Neural crest cell (in vitro differentiated cells): ENCODE results near the gene PPP1R9B. TPM values are rescaled to one million over a fixed set of nuclear protein-coding genes. Genes with fewer than 3 reads are reported as not detected.
A peak's percentile ranks its signal among the peaks of the same experiment; 100 is the strongest.

Experiments used
- DNase-seq: peaks from one replicate; pipeline ENCODE4 v3.0.0; 2021; ENCODE audit warnings: low read depth, mixed read lengths, low spot score
- H3K27ac Mint-ChIP-seq: one replicate; pipeline ENCODE4 v1.8.0; 2021; ENCODE audit warnings: mild to moderate bottlenecking, mixed read lengths; ENCODE audit not compliant: unreplicated experiment
- H3K27me3 Mint-ChIP-seq: 2 replicates; pipeline ENCODE4 v1.8.0; 2021; ENCODE audit warnings: low read depth, mild to moderate bottlenecking, mixed read lengths
- H3K36me3 Mint-ChIP-seq: 2 replicates; pipeline ENCODE4 v1.8.0; 2021; ENCODE audit warnings: low read depth, mild to moderate bottlenecking, mixed read lengths
- H3K4me1 Mint-ChIP-seq: 2 replicates; pipeline ENCODE4 v1.8.0; 2021; ENCODE audit warnings: mixed read lengths
- H3K4me3 Mint-ChIP-seq: one replicate; pipeline ENCODE4 v1.8.0; 2021; ENCODE audit warnings: mild to moderate bottlenecking, mixed read lengths
- H3K9me3 Mint-ChIP-seq: 2 replicates; pipeline ENCODE4 v1.8.0; 2021; ENCODE audit warnings: mixed read lengths
- CTCF ChIP-seq: fragments of 200-600 bp; sonication (generic); conservative IDR thresholded peaks from 2 replicates; pipeline ENCODE4 v1.5.0; 2021; ENCODE audit warnings: antibody characterized with exemption, mild to moderate bottlenecking
- total RNA-seq: library from RNA; stranded (reverse); gene quantifications from 2 replicates; pipeline ENCODE4 v1.2.1, GENCODE V29; 2021

Gene PPP1R9B
- total RNA-seq, 1 donor from 2014 or later, result 68.8 TPM

DNA sequence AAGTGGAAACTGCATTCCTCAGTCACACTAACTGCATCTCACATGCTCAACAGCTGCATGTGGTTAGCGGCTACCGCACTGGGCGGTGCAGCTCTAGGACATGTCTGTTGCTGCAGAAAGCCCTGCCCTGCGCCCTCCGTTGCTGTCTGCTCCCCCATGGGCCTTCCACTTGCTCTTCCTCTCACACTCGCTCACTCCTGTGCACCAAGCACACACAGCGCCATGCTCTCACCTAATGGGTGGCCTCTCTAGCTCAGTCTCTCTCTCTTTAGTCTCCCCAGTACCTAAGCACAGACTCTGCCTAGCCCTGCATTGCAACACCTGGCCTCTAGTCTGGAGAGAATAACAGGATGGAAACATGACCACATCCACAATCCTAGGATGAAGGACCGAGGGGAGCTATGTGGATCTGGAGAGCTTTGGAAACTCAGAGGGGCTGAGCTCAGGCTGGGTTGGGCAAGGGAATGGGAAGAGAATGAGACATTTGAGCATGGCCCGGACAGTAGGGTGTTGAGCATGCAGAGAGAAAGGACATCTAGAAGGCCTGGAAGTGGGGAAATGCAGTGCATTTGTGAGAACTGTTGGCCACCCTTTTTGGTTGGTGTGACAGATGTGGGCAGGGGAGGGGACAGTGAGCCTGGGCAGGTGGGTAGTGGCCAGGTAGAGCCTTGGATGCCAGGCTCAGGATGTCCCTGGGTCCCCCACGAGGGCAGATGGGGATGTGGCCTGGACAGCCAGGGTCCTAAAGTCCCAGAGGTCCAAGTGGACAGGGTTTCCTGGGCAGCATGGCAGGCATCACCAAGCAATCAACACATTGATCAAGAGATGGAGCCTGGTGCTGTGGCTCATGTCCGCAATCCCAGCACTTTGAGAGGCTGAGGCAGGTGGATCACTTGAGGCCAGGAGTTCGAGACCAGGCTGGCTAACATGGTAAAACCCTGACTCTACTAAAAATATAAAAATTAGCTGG lies 31.4 kb upstream of the PPP1R9B start:
- H3K4me3 Mint-ChIP-seq, result peak overlapping the region; percentile 11
- H3K4me1 Mint-ChIP-seq, result peaks cover 63% of the 10 kb centered on the region

DNA sequence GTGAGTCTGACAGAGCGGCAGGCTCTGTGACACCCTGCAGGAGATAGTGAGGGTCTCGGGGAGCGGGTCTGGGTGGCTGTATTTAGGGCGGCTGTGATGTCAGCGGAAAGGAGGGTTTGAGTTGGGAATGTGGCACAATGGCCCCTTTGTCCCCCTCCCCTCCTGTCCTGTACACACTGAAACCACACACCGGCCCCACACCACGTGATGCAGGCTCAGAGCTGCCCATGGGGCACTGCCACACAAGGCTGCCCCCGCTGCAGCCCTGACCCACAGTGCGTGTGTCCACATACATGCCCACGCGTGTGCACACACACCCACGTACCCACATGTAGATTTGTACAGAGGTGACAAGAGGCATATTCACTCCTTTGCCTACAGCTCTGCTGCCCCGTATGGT lies 30.7 kb upstream of the PPP1R9B start:
- Mint-ChIP-seq H3K4me1 (peaks cover 63% of the 10 kb centered on the region), H3K36me3 (no peaks in the 10 kb centered on the region), H3K9me3 (no peaks in the 10 kb centered on the region), H3K4me3 (peak overlapping the region; percentile 34), H3K27me3 (no peaks in the 10 kb centered on the region), H3K27ac (no peak overlapping the region)
- no peak for DNase-seq
- no peak for TF ChIP-seq CTCF

More for the DNA sequence above, 31.4 kb upstream of the PPP1R9B start:
- Mint-ChIP-seq H3K9me3 (no peaks in the 10 kb centered on the region), H3K27ac (no peak overlapping the region), H3K36me3 (no peaks in the 10 kb centered on the region), H3K27me3 (no peaks in the 10 kb centered on the region)
- TF ChIP-seq CTCF, result no peak
- no peak for DNase-seq

DNA sequence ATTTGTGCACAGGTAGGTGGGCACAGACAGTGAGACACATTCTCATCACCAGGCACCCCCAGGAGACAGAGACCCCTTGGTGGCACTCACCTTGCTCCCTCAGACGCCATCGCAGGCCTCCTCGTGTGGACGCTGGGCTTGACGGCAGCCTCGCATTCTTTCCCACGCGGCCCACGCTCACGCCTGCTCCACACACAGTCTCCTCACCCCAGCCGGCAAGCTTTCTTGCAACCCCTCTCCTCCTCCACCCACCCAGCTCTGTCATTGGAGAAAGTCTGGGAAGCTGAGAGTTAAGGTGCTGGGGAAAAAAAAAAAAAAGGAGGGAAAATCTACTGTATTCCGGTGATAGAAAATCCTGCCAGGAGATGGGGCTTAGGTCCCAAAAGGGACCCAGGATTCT lies 30.1 kb upstream of the PPP1R9B start:
- H3K36me3 Mint-ChIP-seq, result no peaks in the 10 kb centered on the region
- no peak for TF ChIP-seq CTCF
- DNase-seq, result no peak
- peak overlapping the region; percentile 71 for H3K27ac Mint-ChIP-seq
- H3K4me1 Mint-ChIP-seq, result peaks cover 63% of the 10 kb centered on the region
- H3K4me3 Mint-ChIP-seq, result no peak overlapping the region
- H3K9me3 Mint-ChIP-seq, result no peaks in the 10 kb centered on the region
- H3K27me3 Mint-ChIP-seq, result no peaks in the 10 kb centered on the region

- DNase-seq, result no peak
- no peaks in the 10 kb centered on the region for H3K27me3 Mint-ChIP-seq
- no peaks in the 10 kb centered on the region for H3K9me3 Mint-ChIP-seq
- TF ChIP-seq CTCF, result no peak
- H3K4me1 Mint-ChIP-seq, result peaks cover 63% of the 10 kb centered on the region
- H3K36me3 Mint-ChIP-seq, result no peaks in the 10 kb centered on the region
- peak overlapping the region; percentile 3 for H3K4me3 Mint-ChIP-seq
- no peak overlapping the region for H3K27ac Mint-ChIP-seq
Measured at GRCh38 chr17:50180111-50180510, 29.6 kb upstream of the PPP1R9B start.

- no peaks in the 10 kb centered on the region for H3K36me3 Mint-ChIP-seq
- peak overlapping the region; percentile 64 for H3K4me3 Mint-ChIP-seq
- peak overlapping the region; percentile 96 for H3K27ac Mint-ChIP-seq
- H3K27me3 Mint-ChIP-seq, result no peaks in the 10 kb centered on the region
- DNase-seq, result peak; percentile 52
- no peaks in the 10 kb centered on the region for H3K9me3 Mint-ChIP-seq
- TF ChIP-seq CTCF, result peak; percentile 58
- peaks cover 52% of the 10 kb centered on the region for H3K4me1 Mint-ChIP-seq
Measured at GRCh38 chr17:50177983-50178834, 27.7 kb upstream of the PPP1R9B start.
